HG02885 (cell line): Measurements from ENCODE around the gene PTN.
"Not testable (repeated sequence)": the region's sequence is repeated elsewhere in the genome, so short reads cannot be mapped to it uniquely, and the experiment has no call there.

Source experiments
- ATAC-seq: cut with Tn5 transposase; IDR thresholded peaks from one replicate; pipeline ENCODE4 v1.9.1; 2021; ENCODE audit warnings: mild to moderate bottlenecking; ENCODE audit not compliant: unreplicated experiment, poor library complexity

PTN gene

DNA sequence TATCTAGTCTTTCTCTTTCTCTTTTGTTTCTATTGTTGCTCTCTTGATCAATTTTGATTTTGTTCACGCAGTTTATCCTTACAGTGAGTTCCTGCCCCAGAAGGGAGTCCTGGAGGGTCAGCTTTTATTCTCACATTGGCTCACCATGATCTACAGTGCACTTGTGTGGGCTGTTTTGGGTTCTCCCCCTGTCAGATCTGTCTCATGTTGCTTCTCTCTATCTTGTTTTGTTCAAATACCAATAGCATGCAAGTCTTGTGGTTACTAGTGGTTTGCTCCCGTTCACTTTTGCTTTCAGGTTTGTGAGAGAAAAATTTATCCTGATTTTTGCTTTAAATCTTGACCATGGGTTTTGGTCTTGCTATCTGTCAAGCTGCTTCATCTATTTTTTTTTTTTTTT is 74.3 kb downstream of the PTN start:
- ATAC-seq, result no peak

GRCh38 chr7:137268001-137268865 is 75.3 kb downstream of the PTN start:
- ATAC-seq, result not testable (repeated sequence)

GRCh38 chr7:137266764-137267163 is 76.8 kb downstream of the PTN start:
- ATAC-seq, result no peak

DNA sequence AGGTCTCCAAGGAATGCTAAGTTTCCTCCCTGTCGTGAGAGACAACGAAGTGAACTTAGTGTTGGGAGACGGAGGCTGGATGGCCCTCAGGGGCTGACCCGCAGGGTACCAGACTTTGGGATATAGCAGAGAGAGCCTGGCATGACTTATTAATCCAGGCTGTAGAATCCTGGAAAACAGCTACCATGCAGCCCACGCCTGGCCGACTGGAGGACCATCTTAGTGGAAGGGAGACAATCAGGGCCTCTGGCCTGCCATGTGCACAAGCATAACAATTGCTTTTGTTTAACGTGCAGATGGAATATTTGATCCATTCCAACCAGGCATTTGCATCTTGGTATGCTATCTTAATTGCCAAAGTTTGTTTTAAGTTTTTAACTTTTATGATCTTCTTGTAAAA is 78.1 kb downstream of the PTN start:
- ATAC-seq, result not testable (repeated sequence)

GRCh38 chr7:137262599-137262998 is 80.9 kb downstream of the PTN start:
- ATAC-seq, result no peak

DNA sequence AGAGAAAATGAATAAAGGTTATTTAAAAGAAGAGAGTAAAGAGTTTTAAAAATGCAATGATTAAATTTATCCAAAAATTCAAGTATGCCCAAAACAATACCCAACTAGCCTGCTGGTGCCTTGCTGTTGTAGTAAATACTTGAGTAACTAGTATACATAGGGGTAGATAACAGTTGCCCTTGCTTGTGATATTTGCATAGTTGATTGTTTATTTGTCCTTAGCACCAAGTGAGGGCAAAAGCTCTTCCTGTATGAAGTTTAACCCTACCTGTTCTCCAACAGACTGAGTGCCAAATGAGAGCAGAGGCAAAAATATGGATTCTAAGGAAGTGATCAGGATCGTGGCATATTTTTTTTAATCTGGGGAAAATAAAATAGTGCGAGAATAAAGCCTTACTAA is 85.0 kb downstream of the PTN start:
- ATAC-seq, result no peak

- no peak for ATAC-seq
Observed at GRCh38 chr7:137254766-137255165, 88.8 kb downstream of the PTN start.

DNA sequence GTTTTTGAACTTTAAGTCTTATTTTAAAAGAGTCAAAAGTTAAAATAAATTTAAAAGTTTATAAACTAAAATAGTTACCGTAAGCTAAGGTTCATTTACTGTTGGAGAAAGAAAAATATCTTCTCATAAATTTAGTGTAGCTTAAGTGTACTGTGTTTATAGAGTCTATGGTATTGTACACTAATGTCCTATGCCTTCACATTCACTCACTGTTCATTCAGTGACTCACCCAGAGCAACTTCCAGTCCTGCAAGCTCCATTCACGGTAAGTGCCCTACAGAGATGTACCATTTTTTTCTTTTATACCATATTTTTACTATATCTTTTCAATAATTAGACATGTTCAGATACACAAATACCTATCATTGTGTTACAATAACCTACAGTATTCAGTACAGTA is 97.6 kb downstream of the PTN start:
- ATAC-seq, result no peak

DNA sequence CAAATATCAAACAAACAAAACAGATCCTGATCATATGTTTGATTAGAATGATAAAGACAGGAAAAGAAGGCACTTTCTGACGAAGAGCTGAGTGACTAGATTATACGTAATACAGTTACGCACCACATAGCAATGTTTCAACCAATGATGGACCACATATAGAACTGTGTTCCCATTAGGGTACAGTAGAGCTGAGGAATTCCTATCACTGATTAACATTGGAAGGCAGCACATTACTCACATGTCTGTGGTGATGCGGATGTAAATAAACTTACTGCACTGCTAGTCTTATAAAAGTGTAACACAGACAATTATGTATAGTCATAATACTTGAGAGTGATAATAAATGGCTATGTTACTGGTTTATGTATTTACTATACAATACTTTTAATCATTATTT is 98.3 kb downstream of the PTN start:
- ATAC-seq, result no peak

GRCh38 chr7:137243741-137244140 is 99.8 kb downstream of the PTN start:
- ATAC-seq, result no peak

- ATAC-seq, result no peak
Observed at GRCh38 chr7:137242616-137243015, 100.9 kb downstream of the PTN start.

- ATAC-seq, result no peak
Observed at GRCh38 chr7:137241655-137242360, 101.7 kb downstream of the PTN start.

DNA sequence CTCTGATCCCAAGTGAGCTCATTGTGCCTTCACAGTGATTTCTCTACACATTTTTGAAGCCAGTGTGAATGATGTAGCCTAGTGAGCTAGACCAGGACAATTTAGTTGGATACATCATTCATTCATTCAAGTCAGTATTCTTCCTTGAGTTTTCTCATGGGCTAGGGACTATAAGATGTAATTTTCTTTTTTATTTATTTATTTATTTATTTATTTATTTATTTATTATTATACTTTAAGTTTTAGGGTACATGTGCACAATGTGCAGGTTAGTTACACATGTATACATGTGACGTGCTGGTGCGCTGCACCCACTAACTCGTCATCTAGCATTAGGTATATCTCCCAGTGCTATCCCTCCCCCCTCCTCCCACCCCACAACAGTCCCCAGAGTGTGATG is 104.3 kb downstream of the PTN start:
- not testable (repeated sequence) for ATAC-seq

- no peak for ATAC-seq
Observed at GRCh38 chr7:137235434-137235833, 108.1 kb downstream of the PTN start.

- no peak for ATAC-seq
Observed at GRCh38 chr7:137231167-137231566, 112.4 kb downstream of the PTN start.

GRCh38 chr7:137221467-137221866 is 122.1 kb downstream of the PTN start:
- no peak for ATAC-seq

DNA sequence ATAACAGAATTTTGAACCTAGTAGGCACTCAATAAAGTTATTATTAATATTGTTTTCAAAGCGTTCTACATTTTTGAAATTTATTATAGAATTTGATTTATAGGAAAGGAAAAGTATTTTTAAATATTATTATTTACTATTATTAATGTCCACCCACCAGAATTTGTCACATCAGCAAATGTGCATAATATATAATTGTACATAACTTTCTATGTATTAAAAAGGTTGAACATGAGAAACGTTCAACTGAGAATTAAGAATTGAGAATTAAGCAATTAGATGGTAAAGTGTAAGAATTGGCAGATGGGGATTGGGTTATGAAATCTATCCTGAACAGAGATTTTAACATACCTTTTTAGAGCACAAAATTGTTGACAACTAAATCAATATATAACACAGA is 129.8 kb downstream of the PTN start:
- ATAC-seq, result no peak

- ATAC-seq, result no peak
Observed at GRCh38 chr7:137209151-137209817, 134.2 kb downstream of the PTN start.

- no peak for ATAC-seq
Observed at GRCh38 chr7:137206770-137207169, 136.8 kb downstream of the PTN start.

DNA sequence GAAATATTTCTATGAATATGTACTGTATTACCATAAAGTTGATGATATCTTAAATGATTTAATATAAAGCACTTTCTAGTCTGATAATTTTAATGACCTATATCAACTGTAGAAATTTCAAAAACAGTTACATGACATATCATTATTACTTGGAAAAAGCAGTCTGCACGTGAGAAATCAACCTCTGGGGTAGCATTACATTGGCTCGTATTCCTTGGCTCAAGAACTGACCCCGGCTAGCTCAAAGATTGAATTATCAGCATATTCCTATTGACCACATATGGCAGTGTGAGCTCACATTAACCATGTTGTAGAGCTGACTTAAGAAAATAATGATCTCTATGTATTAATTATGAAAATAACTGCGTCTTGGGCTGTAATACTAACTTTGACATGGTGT is 139.3 kb downstream of the PTN start:
- no peak for ATAC-seq

DNA sequence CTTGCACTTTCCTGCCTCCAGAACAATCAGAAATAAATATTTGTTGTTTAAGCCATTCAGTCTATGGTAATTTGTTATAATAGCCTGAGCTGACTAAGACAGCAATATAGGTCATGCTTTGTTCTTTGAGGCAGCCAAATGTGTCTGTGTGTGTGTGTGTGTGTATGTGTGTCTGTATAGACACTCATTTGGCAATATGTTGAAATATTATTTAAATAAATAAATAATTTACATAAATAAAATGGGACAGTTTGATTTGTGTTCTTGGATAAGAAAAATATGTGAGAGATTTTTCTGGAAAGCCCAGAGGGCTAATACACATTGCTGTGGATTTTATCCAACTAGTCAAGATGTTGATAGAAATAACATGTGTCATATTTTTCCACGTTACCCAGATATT is 140.2 kb downstream of the PTN start:
- ATAC-seq, result no peak
